K562 (cell line): ENCODE results near the gene HMG20B. TPM values are rescaled to one million over a fixed set of nuclear protein-coding genes. Genes with fewer than 3 reads are reported as not detected.
A peak's percentile ranks its signal among the peaks of the same experiment; 100 is the strongest.

Source experiments
- AFF1 ChIP-seq, 2 experiments: fragments of 450-650 bp; IDR thresholded peaks; 2 replicates each; pipeline ENCODE4 v1.6.1; 2018; ENCODE audit warnings: mild to moderate bottlenecking in 2 of 2, low read depth in 1 of 2; ENCODE audit not compliant: partially characterized antibody in 2 of 2
- ARID1B ChIP-seq: fragments of 450-650 bp; IDR thresholded peaks from 2 replicates; pipeline ENCODE4 v1.6.1; 2016; ENCODE audit warnings: antibody characterized with exemption, mild to moderate bottlenecking, inconsistent platforms
- CAMTA2 ChIP-seq: fragments of 250-450 bp; sonication (Bioruptor Pico); conservative IDR thresholded peaks from 2 replicates; pipeline ENCODE4 v1.5.1; 2022
- RB1 ChIP-seq: fragments of 450-650 bp; IDR thresholded peaks from 2 replicates; pipeline ENCODE4 v1.6.1; 2017; ENCODE audit warnings: low read depth, mild to moderate bottlenecking
- RREB1 ChIP-seq: fragments of 250-450 bp; sonication (Bioruptor Pico); IDR thresholded peaks from 2 replicates; pipeline ENCODE4 v1.4.0; 2020
- ZNF407 ChIP-seq: fragments of 450-650 bp; IDR thresholded peaks from 2 replicates; pipeline ENCODE4 v1.6.1; 2016; ENCODE audit warnings: low read depth
- ZNF551 ChIP-seq: fragments of 250-450 bp; sonication (Bioruptor Pico); IDR thresholded peaks from 2 replicates; pipeline ENCODE4 v1.5.0; 2021; ENCODE audit warnings: mild to moderate bottlenecking, moderate library complexity
- polyA plus RNA-seq, 8 experiments: library from polyadenylated mRNA; depleted of rRNA in 4 of 8; stranded (reverse) in 5 of 8; unstranded in 3 of 8; fragments of >200 nt; fragmentation: Nextera tagmentation in 2 of 8; fragmentation: Illumina TruSeq in 1 of 8; extraction: Ambion mirVana in 2 of 8; extraction: Trizol in 1 of 8; gene quantifications; 2 replicates each; pipeline versions ENCODE4 v1.2.1 to v1.2.3, GENCODE V29; 2011 to 2014; ENCODE audit warnings: inconsistent platforms in 1 of 8, missing spikeins in 1 of 8
- total RNA-seq, 7 experiments: library from RNA; depleted of rRNA in 6 of 7; stranded (reverse); fragments of >200 nt in 6 of 7; fragmentation: Illumina TruSeq in 2 of 7; extraction: Trizol in 2 of 7; gene quantifications; 2 replicates each; pipeline versions ENCODE4 v1.2.1 to v1.2.3, GENCODE V29; 2011 to 2021; ENCODE audit warnings: low replicate concordance in 1 of 7

Gene HMG20B
- total and polyA plus RNA-seq, 9 of the 15 experiments (the other 6 are each of a cell fraction or from before 2014, with no cell fraction given): 0.35 to 172 (median 38.6) TPM

GRCh38 chr19:3626473-3627350 lies 54.0 kb downstream of the HMG20B start, which contains the start of gene CACTIN (continued):
- TF ChIP-seq ZNF407: no peak
- no peak for TF ChIP-seq CAMTA2 (CRISPR knock-in tag)
- TF ChIP-seq ZNF551: no peak
- TF ChIP-seq ARID1B: peak; percentile 17; the same call in 1 of the 2 replicates
- no peak for TF ChIP-seq RREB1
- TF ChIP-seq RB1: peak; percentile 95
- TF ChIP-seq AFF1 (IDR thresholded peaks at IDR 0.05; ENCODE audit: low read depth in 1 of 2, partially characterized antibody in 2 of 2): peak in 1 of 2 experiments; percentile 45
